Trophoblast cell (in vitro differentiated cells and primary cell): ENCODE results near the gene CLEC18A.

Experiments used
- DNase-seq, 2 donors: peaks; one replicate each; pipeline ENCODE4 v3.0.0-alpha.2; 2016
- H2AFZ ChIP-seq: 2 replicates; pipeline ENCODE4 v1.6.1; 2013; ENCODE audit warnings: low read length, moderate library complexity, mild to moderate bottlenecking; ENCODE audit not compliant: insufficient read depth, poor library complexity
- H2AK5ac ChIP-seq: 2 replicates; pipeline ENCODE4 v1.6.1; 2013; ENCODE audit warnings: mild to moderate bottlenecking, low read length
- H2BK120ac ChIP-seq: 2 replicates; pipeline ENCODE4 v1.6.1; 2013; ENCODE audit warnings: low read length, mild to moderate bottlenecking, moderate library complexity; ENCODE audit not compliant: insufficient read depth, poor library complexity
- H2BK12ac ChIP-seq: 2 replicates; pipeline ENCODE4 v1.6.1; 2013; ENCODE audit warnings: mild to moderate bottlenecking, low read length, moderate library complexity
- H2BK5ac ChIP-seq: 2 replicates; pipeline ENCODE4 v1.6.1; 2013; ENCODE audit warnings: low read length, low read depth, moderate library complexity, mild to moderate bottlenecking; ENCODE audit not compliant: poor library complexity
- H3K14ac ChIP-seq: 2 replicates; pipeline ENCODE4 v1.6.1; 2013; ENCODE audit warnings: mild to moderate bottlenecking, low read length
- H3K18ac ChIP-seq: 2 replicates; pipeline ENCODE4 v1.6.1; 2013; ENCODE audit warnings: mild to moderate bottlenecking, low read length
- H3K23ac ChIP-seq: 2 replicates; pipeline ENCODE4 v1.6.1; 2013; ENCODE audit warnings: low read length
- H3K27ac ChIP-seq: 2 replicates; pipeline ENCODE4 v1.5.1; 2013; ENCODE audit warnings: low read depth, mild to moderate bottlenecking, inconsistent platforms, low read length, moderate library complexity
- H3K27me3 ChIP-seq: 2 replicates; pipeline ENCODE4 v1.6.1; 2013; ENCODE audit warnings: inconsistent platforms, mild to moderate bottlenecking, low read length, moderate library complexity; ENCODE audit not compliant: insufficient read depth
- H3K36me3 ChIP-seq, 2 experiments: 1 replicate in 1 of 2; 2 replicates in 1 of 2; pipeline ENCODE4 v1.6.1; 2013; ENCODE audit warnings: low read length in 2 of 2, mild to moderate bottlenecking in 2 of 2, moderate library complexity in 1 of 2; ENCODE audit not compliant: insufficient read depth in 2 of 2, control insufficient read depth in 1 of 2
- H3K4ac ChIP-seq: 2 replicates; pipeline ENCODE4 v1.6.1; 2013; ENCODE audit warnings: low read depth, mild to moderate bottlenecking, low read length, moderate library complexity
- H3K4me1 ChIP-seq, 2 experiments: 1 replicate in 1 of 2; 2 replicates in 1 of 2; pipeline ENCODE4 v1.6.1; 2013; ENCODE audit warnings: low read length in 2 of 2, mild to moderate bottlenecking in 2 of 2, moderate library complexity in 1 of 2; ENCODE audit not compliant: insufficient read depth in 2 of 2, control insufficient read depth in 1 of 2
- H3K4me2 ChIP-seq: 2 replicates; pipeline ENCODE4 v1.6.1; 2013; ENCODE audit warnings: inconsistent platforms, mild to moderate bottlenecking, low read length, moderate library complexity
- H3K4me3 ChIP-seq: 2 replicates; pipeline ENCODE4 v1.5.1; 2013; ENCODE audit warnings: mild to moderate bottlenecking, low read depth, low read length, inconsistent platforms
- H3K79me1 ChIP-seq: one replicate; pipeline ENCODE4 v1.6.1; 2013; ENCODE audit warnings: low read length
- H3K79me2 ChIP-seq: 2 replicates; pipeline ENCODE4 v1.6.1; 2013; ENCODE audit warnings: low read length, mild to moderate bottlenecking; ENCODE audit not compliant: control insufficient read depth, insufficient read depth, poor library complexity
- H3K9ac ChIP-seq: 2 replicates; pipeline ENCODE4 v1.6.1; 2013; ENCODE audit warnings: mild to moderate bottlenecking, low read length
- H3K9me3 ChIP-seq: 2 replicates; pipeline ENCODE4 v1.6.1; 2013; ENCODE audit warnings: low read depth, mild to moderate bottlenecking, control low read depth, inconsistent platforms, low read length; ENCODE audit not compliant: insufficient read depth
- H4K12ac ChIP-seq: 2 replicates; pipeline ENCODE4 v1.6.1; 2013; ENCODE audit warnings: low read depth, mild to moderate bottlenecking, low read length, moderate library complexity
- H4K8ac ChIP-seq: 2 replicates; pipeline ENCODE4 v1.6.1; 2013; ENCODE audit warnings: low read depth, mild to moderate bottlenecking, low read length, moderate library complexity
- H4K91ac ChIP-seq: one replicate; pipeline ENCODE4 v1.6.1; 2013; ENCODE audit warnings: low read depth, mild to moderate bottlenecking, low read length, moderate library complexity
- WGBS: extraction: QIAGEN DNeasy Blood & Tissue Kit; methylation state at CpG from one replicate; pipeline ENCODE4 v1.1.7; 2013; ENCODE audit warnings: missing lambda C conversion rate; ENCODE audit not compliant: insufficient read length, insufficient coverage; ENCODE audit errors: extremely low coverage; 5-methylcytosine and 5-hydroxymethylcytosine counted together

The CLEC18A gene

GRCh38 chr16:69929480-69929879 lies 21.7 kb upstream of the CLEC18A start:
- no peak overlapping the region for H3K4me3 ChIP-seq
- H3K4me2 ChIP-seq: no peak overlapping the region
- DNase-seq: no peak
- WGBS: no CpG with 5 or more reads among the region's 9 CpGs
- H3K23ac ChIP-seq: no peak overlapping the region
- H2BK5ac ChIP-seq: no peak overlapping the region
- H3K9me3 ChIP-seq: no peaks in the 10 kb centered on the region
- H3K27me3 ChIP-seq: no peaks in the 10 kb centered on the region
- H3K9ac ChIP-seq: no peak overlapping the region
- H3K27ac ChIP-seq: no peak overlapping the region
- no peak overlapping the region for H2BK120ac ChIP-seq
- no peak overlapping the region for H3K18ac ChIP-seq
- H3K79me1 ChIP-seq: peaks cover 2% of the 10 kb centered on the region
- peaks cover 6 to 7% of the 10 kb centered on the region in 2 experiments for H3K4me1 ChIP-seq
- no peak overlapping the region for H4K12ac ChIP-seq
- peaks cover 16 to 22% of the 10 kb centered on the region in 2 experiments for H3K36me3 ChIP-seq
- no peak overlapping the region for H3K4ac ChIP-seq
- no peak overlapping the region for H2AK5ac ChIP-seq
- no peak overlapping the region for H3K14ac ChIP-seq
- H4K91ac ChIP-seq: no peak overlapping the region
- no peak overlapping the region for H2AFZ ChIP-seq
- H3K79me2 ChIP-seq: no peaks in the 10 kb centered on the region
- H4K8ac ChIP-seq: no peak overlapping the region
- no peak overlapping the region for H2BK12ac ChIP-seq

- Histone ChIP-seq H3K4me1 (peaks cover 1 to 2% of the 10 kb centered on the region in 2 experiments), H3K9me3 (no peaks in the 10 kb centered on the region), H4K8ac (no peak overlapping the region), H3K36me3 (peaks cover 21 to 28% of the 10 kb centered on the region in 2 experiments), H3K79me1 (no peaks in the 10 kb centered on the region), H3K9ac (no peak overlapping the region), H3K14ac (no peak overlapping the region), H3K18ac (no peak overlapping the region), H3K23ac (no peak overlapping the region), H3K27me3 (no peaks in the 10 kb centered on the region), H2AK5ac (no peak overlapping the region), H3K4ac (no peak overlapping the region), H2AFZ (no peak overlapping the region), H3K27ac (no peak overlapping the region), H4K12ac (no peak overlapping the region), H4K91ac (no peak overlapping the region), H3K4me2 (no peak overlapping the region), H2BK5ac (no peak overlapping the region), H2BK120ac (no peak overlapping the region), H2BK12ac (no peak overlapping the region), H3K4me3 (no peak overlapping the region), H3K79me2 (no peaks in the 10 kb centered on the region)
- DNase-seq: peak; percentile 61 to 87
- WGBS: no CpG with 5 or more reads among the region's 12 CpGs
These were observed 20.9 kb upstream of the CLEC18A start for GRCh38 chr16:69930117-69930776.

GRCh38 chr16:69931631-69932030 lies 19.5 kb upstream of the CLEC18A start:
- Histone ChIP-seq H2BK12ac (no peak overlapping the region), H4K91ac (no peak overlapping the region), H3K27ac (no peak overlapping the region), H2BK120ac (no peak overlapping the region), H3K14ac (no peak overlapping the region), H3K23ac (no peak overlapping the region), H3K36me3 (peaks cover 22 to 39% of the 10 kb centered on the region in 2 experiments), H3K18ac (no peak overlapping the region), H3K4me1 (no peaks in the 10 kb centered on the region), H3K4ac (no peak overlapping the region), H3K9me3 (no peaks in the 10 kb centered on the region), H2BK5ac (no peak overlapping the region), H4K8ac (no peak overlapping the region), H2AK5ac (no peak overlapping the region), H3K27me3 (no peaks in the 10 kb centered on the region), H3K79me1 (no peaks in the 10 kb centered on the region), H3K9ac (no peak overlapping the region), H3K4me3 (no peak overlapping the region), H4K12ac (no peak overlapping the region), H3K4me2 (no peak overlapping the region), H2AFZ (no peak overlapping the region), H3K79me2 (no peaks in the 10 kb centered on the region)
- DNase-seq: no peak
- WGBS: no CpG with 5 or more reads among the region's 13 CpGs

GRCh38 chr16:69932228-69932627 lies 18.9 kb upstream of the CLEC18A start:
- Histone ChIP-seq H3K27ac (no peak overlapping the region), H3K4me2 (no peak overlapping the region), H3K9ac (no peak overlapping the region), H3K4ac (no peak overlapping the region), H3K18ac (no peak overlapping the region), H4K91ac (no peak overlapping the region), H3K36me3 (peaks cover 27 to 45% of the 10 kb centered on the region in 2 experiments), H2AFZ (no peak overlapping the region), H3K4me1 (no peaks in the 10 kb centered on the region), H3K27me3 (no peaks in the 10 kb centered on the region), H3K79me2 (no peaks in the 10 kb centered on the region), H3K14ac (no peak overlapping the region), H3K79me1 (no peaks in the 10 kb centered on the region), H3K23ac (no peak overlapping the region), H3K9me3 (no peaks in the 10 kb centered on the region), H3K4me3 (no peak overlapping the region), H4K12ac (no peak overlapping the region), H4K8ac (no peak overlapping the region), H2BK120ac (no peak overlapping the region), H2BK12ac (no peak overlapping the region), H2AK5ac (no peak overlapping the region), H2BK5ac (no peak overlapping the region)
- DNase-seq: no peak
- no CpG with 5 or more reads among the region's 9 CpGs for WGBS
